Measurements from ENCODE around the gene PIK3CD.

The PIK3CD gene

GRCh38 chr1:9653491-9654050, 2.0 kb downstream of the PIK3CD start:
- TF ChIP-seq CTCF (IDR thresholded peaks at IDR 0.05; ENCODE audit: extremely low read depth, insufficient read depth, missing control alignments) = no peak
- in situ Hi-C loops (cut with MboI; ENCODE audit: low pct_unique_long_range_greater_than_20kb, low sequenced_read_pairs, unreplicated experiment) = no loop called here
- peak; percentile 63 for DNase-seq (ENCODE audit: low spot score)

- DNase-seq (ENCODE audit: low spot score) = peak; percentile 55
- no peak for TF ChIP-seq CTCF (IDR thresholded peaks at IDR 0.05; ENCODE audit: extremely low read depth, insufficient read depth, missing control alignments)
- in situ Hi-C loops (cut with MboI; ENCODE audit: low pct_unique_long_range_greater_than_20kb, low sequenced_read_pairs, unreplicated experiment) = no loop called here
Measured at GRCh38 chr1:9654051-9654833, 2.7 kb downstream of the PIK3CD start.

GRCh38 chr1:9654834-9655723, 3.5 kb downstream of the PIK3CD start:
- no peak for TF ChIP-seq CTCF (IDR thresholded peaks at IDR 0.05; ENCODE audit: extremely low read depth, insufficient read depth, missing control alignments)
- in situ Hi-C loops (cut with MboI; ENCODE audit: low pct_unique_long_range_greater_than_20kb, low sequenced_read_pairs, unreplicated experiment) = no loop called here
- peak; percentile 65 for DNase-seq (ENCODE audit: low spot score)

GRCh38 chr1:9655836-9656235, 4.3 kb downstream of the PIK3CD start:
- no peak for TF ChIP-seq CTCF (IDR thresholded peaks at IDR 0.05; ENCODE audit: extremely low read depth, insufficient read depth, missing control alignments)
- no peak for DNase-seq (ENCODE audit: low spot score)
- in situ Hi-C loops (cut with MboI; ENCODE audit: low pct_unique_long_range_greater_than_20kb, low sequenced_read_pairs, unreplicated experiment) = no loop called here

GRCh38 chr1:9657521-9658032, 6.0 kb downstream of the PIK3CD start:
- no peak for DNase-seq (ENCODE audit: low spot score)
- TF ChIP-seq CTCF (IDR thresholded peaks at IDR 0.05; ENCODE audit: extremely low read depth, insufficient read depth, missing control alignments) = no peak
- in situ Hi-C loops (cut with MboI; ENCODE audit: low pct_unique_long_range_greater_than_20kb, low sequenced_read_pairs, unreplicated experiment) = no loop called here

- in situ Hi-C loops (cut with MboI; ENCODE audit: low pct_unique_long_range_greater_than_20kb, low sequenced_read_pairs, unreplicated experiment) = no loop called here
- DNase-seq (ENCODE audit: low spot score) = no peak
Measured at GRCh38 chr1:9658199-9658598, 6.7 kb downstream of the PIK3CD start.

More at GRCh38 chr1:9658199-9658598, 6.7 kb downstream of the PIK3CD start:
- no peak for TF ChIP-seq CTCF (IDR thresholded peaks at IDR 0.05; ENCODE audit: extremely low read depth, insufficient read depth, missing control alignments)

Measured in GM13977 (cell line).